Fibroblast of skin of scalp (primary cell): ENCODE data around the gene RGS17.
A peak's percentile ranks its signal among the peaks of the same experiment; 100 is the strongest.
"Not testable (repeated sequence)": the region's sequence is repeated elsewhere in the genome, so short reads cannot be mapped to it uniquely, and the experiment has no call there.

ENCODE experiments used
- DNase-seq: peaks from one replicate; pipeline ENCODE4 v3.0.0-alpha.2; 2013

RGS17 gene

DNA sequence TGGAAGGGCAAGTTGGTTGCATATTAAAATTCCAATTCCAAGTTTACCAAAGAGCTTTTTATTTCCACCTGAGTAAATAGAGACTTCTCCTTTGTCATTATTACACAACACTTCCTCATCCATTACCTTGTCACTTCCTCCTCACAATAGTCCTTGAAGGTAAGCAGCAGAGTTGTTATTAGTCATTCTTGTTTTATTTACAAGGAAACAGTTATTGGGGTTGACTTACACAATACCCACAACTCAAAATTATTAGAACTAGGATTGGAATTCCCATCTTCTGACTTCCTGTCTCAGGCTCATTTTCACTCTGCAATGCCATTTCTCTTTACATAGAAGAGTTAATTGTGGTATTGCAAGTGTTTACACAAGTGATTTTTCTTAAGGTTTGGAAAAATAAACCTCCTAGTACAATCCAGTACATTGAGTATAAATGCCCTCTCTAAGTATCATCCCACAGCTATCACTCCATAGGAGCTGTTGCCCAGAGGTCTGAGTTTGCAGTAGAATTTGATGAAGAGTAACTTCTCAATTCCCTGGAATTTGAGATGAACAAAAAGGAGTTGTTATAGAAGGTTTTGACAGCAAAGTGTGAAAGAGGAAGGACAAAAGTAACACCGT, 99.6 kb downstream of the RGS17 start:
- DNase-seq = peak; percentile 7

- DNase-seq = no peak
These were observed 102.1 kb downstream of the RGS17 start for GRCh38 chr6:153028963-153029362.

DNA sequence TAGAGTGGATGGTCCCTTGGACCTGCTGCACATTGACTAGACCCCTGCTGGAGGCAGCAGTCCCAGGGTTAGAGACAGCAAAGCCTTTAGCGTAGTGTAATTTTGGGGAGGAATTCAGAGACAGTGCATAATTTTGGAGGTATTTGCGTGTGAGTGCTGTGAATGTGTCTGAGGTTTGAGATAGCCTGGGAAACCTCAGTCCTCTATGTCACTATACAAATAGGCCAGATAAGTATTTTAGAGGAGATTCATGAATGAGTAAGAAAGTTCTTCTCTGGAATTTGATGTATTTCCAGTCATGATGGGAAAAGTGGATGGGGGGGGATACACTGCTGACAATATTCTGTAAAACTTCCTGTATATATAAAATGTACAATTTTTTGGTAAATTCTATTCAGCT, 102.8 kb downstream of the RGS17 start:
- peak; percentile 58 for DNase-seq

DNA sequence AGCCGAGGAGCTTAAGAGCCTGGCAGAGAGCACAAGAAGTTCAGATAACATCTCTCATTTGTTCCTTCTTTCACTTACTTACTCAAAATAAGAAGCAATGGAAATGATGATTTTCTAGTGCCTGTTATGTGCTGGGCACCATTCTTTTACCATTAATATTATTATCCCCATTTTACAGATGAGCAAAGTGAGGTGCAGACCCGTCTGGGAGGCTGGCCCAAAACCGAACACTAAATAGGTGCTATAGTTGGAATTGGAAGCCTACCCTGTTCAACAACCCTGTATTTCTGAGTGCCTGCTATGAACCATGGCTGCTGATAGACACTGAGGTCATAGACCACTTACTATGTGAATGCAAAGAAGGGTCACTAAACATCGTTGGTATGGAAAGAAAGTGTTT, 103.6 kb downstream of the RGS17 start:
- no peak for DNase-seq

DNA sequence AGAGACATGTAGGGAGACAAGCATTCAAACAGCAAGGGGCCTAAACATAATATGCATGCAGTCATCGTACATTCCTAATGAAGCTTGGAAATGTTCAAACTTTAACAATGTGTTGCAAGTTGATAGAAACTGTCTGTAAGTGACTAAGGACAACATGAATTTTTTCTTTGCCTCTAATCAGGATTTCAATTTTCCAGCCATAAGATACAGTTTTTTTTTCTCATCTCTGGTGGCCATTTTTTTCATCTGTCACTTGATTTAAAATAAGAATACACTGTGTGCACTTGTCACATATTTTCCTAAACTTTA, 106.4 kb downstream of the RGS17 start:
- DNase-seq = no peak

DNA sequence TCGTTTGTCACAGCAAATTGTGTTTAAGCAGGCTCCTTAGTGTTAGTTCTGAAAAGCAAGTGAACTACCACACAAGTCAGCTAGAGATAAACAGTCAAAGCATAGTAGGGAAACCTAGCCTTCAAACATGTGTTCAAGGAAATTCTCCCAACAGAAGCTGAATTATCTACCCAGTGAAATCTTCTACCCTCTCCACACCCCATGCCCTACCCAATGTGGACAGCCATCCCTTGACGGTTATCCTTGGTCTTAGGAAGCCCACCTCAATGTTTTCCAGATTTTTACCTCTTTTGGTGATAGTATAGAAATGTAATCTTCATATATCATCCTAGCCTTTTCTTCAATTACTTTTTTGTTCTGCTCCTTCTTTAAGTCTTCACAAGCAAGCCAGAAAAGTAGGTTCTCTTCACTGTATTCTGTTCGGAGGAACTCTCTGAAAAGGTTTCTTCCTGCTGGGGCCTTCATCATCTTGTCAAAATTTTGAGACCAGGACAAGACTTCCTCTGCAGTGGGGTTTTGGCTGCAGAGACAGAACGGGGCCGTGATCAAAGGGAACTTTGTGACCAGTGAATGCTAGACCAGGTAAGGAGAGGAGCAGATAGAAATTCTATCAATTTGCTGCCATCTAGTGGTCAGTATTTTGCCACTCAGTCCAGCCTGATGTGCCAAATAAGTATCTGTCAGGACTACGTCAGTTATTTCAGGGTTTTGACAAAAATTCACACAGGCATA, 106.9 kb downstream of the RGS17 start:
- DNase-seq = peak; percentile 56

GRCh38 chr6:153018355-153018754, 112.7 kb downstream of the RGS17 start:
- no peak for DNase-seq

- DNase-seq = no peak
These were observed 114.2 kb downstream of the RGS17 start for GRCh38 chr6:153016846-153017245.

- no peak for DNase-seq
These were observed 115.9 kb downstream of the RGS17 start for GRCh38 chr6:153015094-153015640.

DNA sequence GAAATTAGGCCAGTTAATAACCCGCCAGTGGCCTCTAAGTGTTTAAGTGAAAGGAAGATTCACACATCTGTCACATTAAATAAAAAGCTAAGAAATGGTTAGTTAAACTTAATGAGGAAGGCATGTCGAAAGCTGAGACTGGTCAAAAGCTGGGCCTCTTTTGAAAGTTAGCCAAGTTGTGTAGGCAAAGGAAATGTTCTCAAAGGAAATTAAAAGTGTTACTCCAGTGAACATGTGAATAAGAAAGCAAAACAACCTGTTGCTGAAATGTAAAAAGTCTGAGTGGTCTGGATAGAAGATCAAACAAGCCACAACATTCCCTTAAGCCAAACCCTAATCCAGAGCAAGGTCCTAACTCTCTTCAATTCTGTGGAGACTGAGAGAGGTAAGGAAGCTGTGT, 117.6 kb downstream of the RGS17 start:
- no peak for DNase-seq

- no peak for DNase-seq
These were observed 118.2 kb downstream of the RGS17 start for GRCh38 chr6:153012856-153013255.

DNA sequence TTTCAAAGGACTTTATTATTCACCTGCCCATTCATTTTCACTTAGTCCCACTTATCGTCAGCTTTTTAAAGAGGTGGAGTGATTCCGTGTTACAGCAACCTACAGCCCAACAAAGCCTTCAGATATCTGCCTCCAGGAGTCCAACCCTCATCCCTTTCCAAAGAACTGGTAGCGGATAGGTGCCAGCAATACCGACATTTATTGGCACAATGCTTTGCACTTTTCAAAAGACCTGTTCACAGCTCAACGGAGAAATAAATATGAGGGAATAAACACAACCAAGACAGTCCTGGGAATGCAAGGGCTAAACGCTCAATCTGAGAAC, 127.8 kb downstream of the RGS17 start:
- DNase-seq = no peak

DNA sequence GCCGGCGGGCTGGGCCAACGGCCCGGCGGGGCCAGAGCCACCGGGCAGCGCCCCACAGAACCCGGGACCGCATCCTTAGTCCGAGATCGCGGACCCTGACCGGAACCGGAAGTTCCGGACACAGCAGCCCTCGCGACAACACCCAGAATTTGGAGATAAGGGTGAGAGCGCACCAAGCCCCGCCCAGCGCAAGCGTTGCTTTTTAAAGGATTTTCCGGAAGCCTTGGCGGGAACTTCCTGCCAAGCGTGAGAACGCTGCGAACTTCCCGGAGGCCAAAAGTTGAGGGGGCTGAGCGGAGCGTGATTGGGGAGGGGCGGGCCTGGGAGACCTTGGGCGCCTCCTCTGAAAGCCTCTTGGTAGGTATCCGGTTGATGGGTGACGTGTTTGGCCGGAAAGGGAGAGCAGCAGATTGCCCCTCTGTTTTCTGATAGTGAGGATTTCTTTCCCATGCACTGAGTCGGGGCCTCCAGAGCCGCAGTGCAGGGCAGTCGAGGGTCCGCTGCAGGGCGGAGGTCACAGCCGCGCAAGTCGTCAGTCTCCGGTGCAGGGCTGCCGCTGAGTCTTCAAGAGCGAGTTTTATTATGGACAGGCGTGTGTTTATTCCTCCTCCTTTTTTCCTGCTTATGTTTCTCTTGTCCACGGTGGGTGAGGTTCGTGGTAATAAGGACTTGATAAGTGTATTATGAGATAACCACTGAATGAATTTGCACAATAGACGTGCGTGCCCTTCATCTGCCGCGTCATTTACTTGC, 128.3 kb downstream of the RGS17 start, which contains the start of gene MTRF1L:
Gene MTRF1L, minus strand, starts transcription at position 97 of the 753 bp plus-strand sequence. Its CDS starts 24 bp downstream, at position 73.
- DNase-seq = peak; percentile 96

DNA sequence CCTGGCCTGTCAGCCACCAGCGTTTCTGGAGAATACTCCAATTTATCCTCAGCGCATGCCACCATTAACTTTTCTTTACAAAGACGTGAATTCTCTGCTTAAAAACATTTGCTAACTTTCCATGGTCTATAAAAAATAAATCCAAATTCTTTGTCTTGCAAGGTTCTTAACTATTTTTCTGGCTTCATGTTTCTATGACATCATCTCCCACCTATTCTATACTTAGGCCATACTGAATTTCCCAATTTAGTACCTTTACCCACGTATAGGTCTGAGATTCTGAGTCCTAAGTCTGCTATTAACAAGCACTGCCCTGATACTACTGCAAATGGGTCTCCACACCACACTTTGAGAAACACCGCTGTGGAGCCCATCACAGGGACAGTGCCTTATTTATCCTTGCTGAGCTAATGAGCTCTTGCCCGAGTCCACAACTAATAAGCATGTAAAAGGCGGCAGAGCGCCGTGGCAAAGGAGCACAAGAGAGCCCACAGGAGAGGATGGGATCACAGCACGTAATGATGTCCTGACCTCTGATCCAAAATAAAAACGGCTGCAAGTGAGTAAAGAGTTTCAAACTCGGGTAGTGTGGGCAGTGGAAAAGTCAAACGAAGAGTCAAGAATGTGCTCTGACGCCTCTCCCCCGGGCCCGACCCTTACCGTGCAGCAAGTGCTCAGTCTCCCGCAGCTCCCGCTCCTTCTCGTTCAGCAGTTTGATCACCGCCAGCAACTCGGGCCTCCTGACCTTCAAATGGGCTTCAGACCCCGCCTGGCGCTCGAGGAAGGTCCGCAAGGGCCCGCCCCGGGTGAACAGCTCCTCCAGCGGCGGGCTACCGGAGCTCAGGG, 129.1 kb downstream of the RGS17 start:
- DNase-seq = no peak

GRCh38 chr6:153000790-153001189, 130.3 kb downstream of the RGS17 start:
- not testable (repeated sequence) for DNase-seq

- DNase-seq = no peak
These were observed 130.8 kb downstream of the RGS17 start for GRCh38 chr6:153000243-153000642.

DNA sequence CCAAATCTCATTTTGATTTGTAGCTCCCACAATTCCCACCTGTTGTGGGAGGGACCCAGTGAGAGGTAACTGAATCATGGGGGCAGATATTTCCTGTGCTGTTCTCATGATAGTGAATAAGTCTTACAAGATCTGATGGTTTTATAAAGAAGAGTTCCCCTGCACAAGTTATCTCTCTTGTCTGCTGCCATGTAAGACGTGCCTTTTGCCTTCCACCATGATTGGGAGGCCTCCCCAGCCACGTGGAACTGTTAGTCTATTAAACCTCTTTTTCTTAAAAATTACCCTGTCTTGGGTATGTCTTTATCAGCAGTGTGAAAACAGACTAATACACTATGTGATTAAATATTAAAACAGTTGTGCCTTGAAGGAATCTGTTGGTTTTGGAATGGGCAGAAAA, 131.5 kb downstream of the RGS17 start:
- DNase-seq = not testable (repeated sequence)

- no peak for DNase-seq
These were observed 137.2 kb downstream of the RGS17 start for GRCh38 chr6:152993847-152994246.

DNA sequence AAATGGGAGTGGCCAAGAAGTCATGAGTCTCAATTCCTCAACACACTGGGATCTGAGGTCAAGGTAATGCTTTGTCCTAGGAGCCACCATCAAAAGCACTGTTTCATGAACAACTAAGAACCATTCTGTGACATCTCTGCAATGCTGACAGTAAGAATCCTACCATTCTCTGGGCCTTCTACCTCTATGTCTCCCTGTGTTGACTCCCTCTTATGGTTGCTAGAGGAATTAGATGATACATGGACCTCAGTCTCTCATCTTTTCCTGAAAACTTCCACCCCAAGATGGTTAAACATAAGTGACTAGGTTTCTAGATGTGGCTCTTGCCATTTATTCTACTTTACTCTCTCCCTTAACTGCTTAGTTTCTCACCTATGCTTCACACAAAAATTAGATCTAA, 137.7 kb downstream of the RGS17 start:
- no peak for DNase-seq

DNA sequence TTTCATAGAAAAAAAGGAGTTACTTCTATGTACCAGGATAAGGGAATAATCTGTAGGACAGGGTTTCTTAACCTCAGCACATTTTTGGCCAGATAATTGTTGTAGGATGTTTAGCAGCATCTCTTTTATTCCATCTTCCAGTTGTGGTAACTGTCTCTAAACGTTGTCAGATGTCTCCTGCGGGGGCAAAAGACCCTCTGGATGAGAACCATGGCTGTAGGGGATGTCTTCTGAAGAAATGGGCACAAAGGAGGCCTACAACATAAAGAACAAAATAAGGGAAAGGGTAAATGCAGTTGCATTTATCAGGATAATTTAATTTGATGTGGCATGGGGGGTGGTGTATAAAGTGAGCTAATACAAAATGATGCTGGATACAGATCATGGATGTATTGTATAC, 144.1 kb downstream of the RGS17 start:
- DNase-seq = no peak

GRCh38 chr6:152985300-152985699, 145.8 kb downstream of the RGS17 start:
- DNase-seq = not testable (repeated sequence)

GRCh38 chr6:152984513-152984872, 146.6 kb downstream of the RGS17 start:
- DNase-seq = no peak
